NT2/D1 (cell line): Measurements from ENCODE around the gene MT1H.

ENCODE experiments used
- SUZ12 ChIP-seq: IDR thresholded peaks from 2 replicates; pipeline ENCODE4 v1.6.1; 2011; ENCODE audit not compliant: insufficient read length, insufficient read depth; ENCODE audit errors: extremely low read depth
- YY1 ChIP-seq: IDR thresholded peaks from 2 replicates; pipeline ENCODE4 v1.6.1; 2011; ENCODE audit not compliant: insufficient read length, insufficient read depth

- TF ChIP-seq YY1 (no peak), SUZ12 (no peak)
Observed at GRCh38 chr16:56679818-56680217, 10.2 kb downstream of the MT1H start.
